Measurements from ENCODE around the gene PCGF3. TPM values are rescaled to one million over a fixed set of nuclear protein-coding genes. Genes with fewer than 3 reads are reported as not detected.

The PCGF3 gene
- total and polyA plus RNA-seq, 7 experiments from 2014 or later, result 3.8 to 66.8 (median 36.2) TPM

- H3K4me1 Mint-ChIP-seq, result peaks cover 23 to 42% (median 34%) of the 10 kb centered on the region in 7 donors
- Histone ChIP-seq H3K4me1 (ENCODE audit: control insufficient read depth in 2 of 2, insufficient read depth in 2 of 2, low read length in 2 of 2) (peaks cover 6 to 9% of the 10 kb centered on the region in 2 donors), H3K9me3 (ENCODE audit: control insufficient read depth in 2 of 3, low read length in 3 of 3) (no peaks in the 10 kb centered on the region), H3K4me3 (ENCODE audit: low read length) (no peak overlapping the region), H3K27ac (ENCODE audit: low read depth, low read length) (no peak overlapping the region), H3K36me3 (ENCODE audit: control insufficient read depth in 2 of 3, insufficient read depth in 3 of 3, low read length in 3 of 3) (no peaks in the 10 kb centered on the region), H3K27me3 (ENCODE audit: control insufficient read depth in 2 of 2, insufficient read depth in 2 of 2, low read length in 2 of 2) (no peaks in the 10 kb centered on the region)
- CTCF ChIA-PET, result no interaction called here
- intact Hi-C loops (cut with micrococcal nuclease), result no loop called here
- H3K27ac Mint-ChIP-seq, result peak overlapping the region in 4 of 9 donors; percentile 23 to 52 (median 48)
- peak overlapping the region in 4 of 10 donors; percentile 6 to 56 (median 11) for H3K4me3 Mint-ChIP-seq
- H3K27me3 Mint-ChIP-seq, result no peaks in the 10 kb centered on the region
- no peaks in the 10 kb centered on the region for H3K9me3 Mint-ChIP-seq
- DNase-seq, result no peak
- POLR2A ChIA-PET, result interaction anchor here (1.2 kb wide), 1 partner anchor 72 kb away, joined by 3 read pairs; no protein-coding TSS in a partner anchor
- H3K36me3 Mint-ChIP-seq, result peaks cover 0 to 8% (median 0%) of the 10 kb centered on the region in 5 donors
- ATAC-seq, result no peak
Observed at GRCh38 chr4:710116-710515, 4.5 kb downstream of the PCGF3 start.

GRCh38 chr4:710916-711315 is 5.3 kb downstream of the PCGF3 start:
- ATAC-seq, result no peak
- H3K27ac Mint-ChIP-seq, result no peak overlapping the region
- POLR2A ChIA-PET, result interaction anchor here (0.6 to 0.8 kb wide), 2 partner anchors 18 to 36 kb away, joined by 3 to 4 read pairs; no protein-coding TSS in a partner anchor
- no peaks in the 10 kb centered on the region for H3K9me3 ChIP-seq (ENCODE audit: control insufficient read depth in 2 of 3, low read length in 3 of 3)
- H3K27me3 Mint-ChIP-seq, result no peaks in the 10 kb centered on the region
- no peak overlapping the region for H3K4me3 ChIP-seq (ENCODE audit: low read length)
- H3K27me3 ChIP-seq (ENCODE audit: control insufficient read depth in 2 of 2, insufficient read depth in 2 of 2, low read length in 2 of 2), result no peaks in the 10 kb centered on the region
- H3K4me1 ChIP-seq (ENCODE audit: control insufficient read depth in 2 of 2, insufficient read depth in 2 of 2, low read length in 2 of 2), result peaks cover 4 to 6% of the 10 kb centered on the region in 2 donors
- CTCF ChIA-PET, result no interaction called here
- H3K36me3 ChIP-seq (ENCODE audit: control insufficient read depth in 2 of 3, insufficient read depth in 3 of 3, low read length in 3 of 3), result no peaks in the 10 kb centered on the region
- no peaks in the 10 kb centered on the region for H3K9me3 Mint-ChIP-seq
- H3K4me1 Mint-ChIP-seq, result peaks cover 21 to 46% (median 34%) of the 10 kb centered on the region in 7 donors
- no peak overlapping the region for H3K4me3 Mint-ChIP-seq
- no peak overlapping the region for H3K27ac ChIP-seq (ENCODE audit: low read depth, low read length)
- intact Hi-C loops (cut with micrococcal nuclease), result no loop called here
- no peak for DNase-seq
- peaks cover 0 to 10% (median 0%) of the 10 kb centered on the region in 5 donors for H3K36me3 Mint-ChIP-seq

- Histone ChIP-seq H3K27ac (ENCODE audit: low read depth, low read length) (no peak overlapping the region), H3K4me1 (ENCODE audit: control insufficient read depth in 2 of 2, insufficient read depth in 2 of 2, low read length in 2 of 2) (peaks cover 2 to 6% of the 10 kb centered on the region in 2 donors), H3K9me3 (ENCODE audit: control insufficient read depth in 2 of 3, low read length in 3 of 3) (no peaks in the 10 kb centered on the region), H3K4me3 (ENCODE audit: low read length) (no peak overlapping the region), H3K27me3 (ENCODE audit: control insufficient read depth in 2 of 2, insufficient read depth in 2 of 2, low read length in 2 of 2) (no peaks in the 10 kb centered on the region), H3K36me3 (ENCODE audit: control insufficient read depth in 2 of 3, insufficient read depth in 3 of 3, low read length in 3 of 3) (no peaks in the 10 kb centered on the region)
- ChIA-PET POLR2A (no interaction called here), CTCF (no interaction called here)
- Mint-ChIP-seq H3K4me1 (peaks cover 21 to 52% (median 31%) of the 10 kb centered on the region in 7 donors), H3K27ac (no peak overlapping the region), H3K27me3 (no peaks in the 10 kb centered on the region), H3K36me3 (peaks cover 0 to 10% (median 0%) of the 10 kb centered on the region in 5 donors), H3K4me3 (no peak overlapping the region), H3K9me3 (no peaks in the 10 kb centered on the region)
- DNase-seq (no peak), ATAC-seq (no peak)
- intact Hi-C loops (cut with micrococcal nuclease), result no loop called here
Observed at GRCh38 chr4:712093-712492, 6.5 kb downstream of the PCGF3 start.

- ChIA-PET POLR2A (interaction anchor here (0.6 kb wide), 1 partner anchor 38 kb away, joined by 3 read pairs; no protein-coding TSS in a partner anchor), CTCF (no interaction called here)
- Histone ChIP-seq H3K4me1 (ENCODE audit: control insufficient read depth in 2 of 2, insufficient read depth in 2 of 2, low read length in 2 of 2) (peaks cover 0 to 6% of the 10 kb centered on the region in 2 donors), H3K27me3 (ENCODE audit: control insufficient read depth in 2 of 2, insufficient read depth in 2 of 2, low read length in 2 of 2) (no peaks in the 10 kb centered on the region), H3K36me3 (ENCODE audit: control insufficient read depth in 2 of 3, insufficient read depth in 3 of 3, low read length in 3 of 3) (no peaks in the 10 kb centered on the region), H3K27ac (ENCODE audit: low read depth, low read length) (no peak overlapping the region), H3K9me3 (ENCODE audit: control insufficient read depth in 2 of 3, low read length in 3 of 3) (no peaks in the 10 kb centered on the region), H3K4me3 (ENCODE audit: low read length) (no peak overlapping the region)
- ATAC-seq (no peak), DNase-seq (no peak)
- peaks cover 0 to 11% (median 0%) of the 10 kb centered on the region in 5 donors for H3K36me3 Mint-ChIP-seq
- no peaks in the 10 kb centered on the region for H3K9me3 Mint-ChIP-seq
- peaks cover 26 to 57% (median 36%) of the 10 kb centered on the region in 7 donors for H3K4me1 Mint-ChIP-seq
- no peak overlapping the region for H3K4me3 Mint-ChIP-seq
- H3K27ac Mint-ChIP-seq, result no peak overlapping the region
- H3K27me3 Mint-ChIP-seq, result no peaks in the 10 kb centered on the region
- intact Hi-C loops (cut with micrococcal nuclease), result no loop called here
Observed at GRCh38 chr4:712916-713632, 7.4 kb downstream of the PCGF3 start.

GRCh38 chr4:714087-714486 is 8.5 kb downstream of the PCGF3 start:
- Histone ChIP-seq H3K4me1 (ENCODE audit: control insufficient read depth in 2 of 2, insufficient read depth in 2 of 2, low read length in 2 of 2) (no peaks in the 10 kb centered on the region), H3K27me3 (ENCODE audit: control insufficient read depth in 2 of 2, insufficient read depth in 2 of 2, low read length in 2 of 2) (no peaks in the 10 kb centered on the region), H3K27ac (ENCODE audit: low read depth, low read length) (no peak overlapping the region), H3K4me3 (ENCODE audit: low read length) (no peak overlapping the region), H3K9me3 (ENCODE audit: control insufficient read depth in 2 of 3, low read length in 3 of 3) (no peaks in the 10 kb centered on the region), H3K36me3 (ENCODE audit: control insufficient read depth in 2 of 3, insufficient read depth in 3 of 3, low read length in 3 of 3) (no peaks in the 10 kb centered on the region)
- Mint-ChIP-seq H3K27ac (peak overlapping the region in 1 of 9 donors; percentile 36), H3K4me3 (no peak overlapping the region), H3K9me3 (no peaks in the 10 kb centered on the region), H3K36me3 (peaks cover 0 to 5% (median 0%) of the 10 kb centered on the region in 5 donors), H3K27me3 (no peaks in the 10 kb centered on the region), H3K4me1 (peaks cover 20 to 47% (median 30%) of the 10 kb centered on the region in 7 donors)
- ChIA-PET POLR2A (no interaction called here), CTCF (no interaction called here)
- DNase-seq, result no peak
- intact Hi-C loops (cut with micrococcal nuclease), result no loop called here
- no peak for ATAC-seq

GRCh38 chr4:717601-718320 is 12.1 kb downstream of the PCGF3 start:
- ATAC-seq, result peak; percentile 26
- H3K36me3 ChIP-seq (ENCODE audit: control insufficient read depth in 2 of 3, insufficient read depth in 3 of 3, low read length in 3 of 3), result peaks cover 0 to 16% (median 0%) of the 10 kb centered on the region in 3 experiments
- Mint-ChIP-seq H3K4me3 (no peak overlapping the region), H3K27me3 (no peaks in the 10 kb centered on the region), H3K27ac (peak overlapping the region in 3 of 9 donors; percentile 46 to 75 (median 62)), H3K4me1 (peaks cover 9 to 33% (median 18%) of the 10 kb centered on the region in 7 donors), H3K36me3 (peaks cover 0 to 26% (median 9%) of the 10 kb centered on the region in 5 donors), H3K9me3 (peaks cover 0 to 3% (median 0%) of the 10 kb centered on the region in 11 donors)
- H3K4me3 ChIP-seq (ENCODE audit: low read length), result no peak overlapping the region
- no peak overlapping the region for H3K27ac ChIP-seq (ENCODE audit: low read depth, low read length)
- intact Hi-C loops (cut with micrococcal nuclease), result no loop called here
- H3K27me3 ChIP-seq (ENCODE audit: control insufficient read depth in 2 of 2, insufficient read depth in 2 of 2, low read length in 2 of 2), result no peaks in the 10 kb centered on the region
- CTCF ChIA-PET, result no interaction called here
- no peaks in the 10 kb centered on the region for H3K9me3 ChIP-seq (ENCODE audit: control insufficient read depth in 2 of 3, low read length in 3 of 3)
- no peaks in the 10 kb centered on the region for H3K4me1 ChIP-seq (ENCODE audit: control insufficient read depth in 2 of 2, insufficient read depth in 2 of 2, low read length in 2 of 2)
- POLR2A ChIA-PET, result no interaction called here
- DNase-seq, result no peak

Data from naive thymus-derived CD4-positive, alpha-beta T cell (primary cell).